Globus pallidus (tissue), 1 donor: ENCODE data around the gene TRIM8.

Source experiments
- DNase-seq: peaks from one replicate; pipeline ENCODE4 v3.0.0-alpha.2; 2015; ENCODE audit warnings: low spot score

TRIM8 gene, protein sequence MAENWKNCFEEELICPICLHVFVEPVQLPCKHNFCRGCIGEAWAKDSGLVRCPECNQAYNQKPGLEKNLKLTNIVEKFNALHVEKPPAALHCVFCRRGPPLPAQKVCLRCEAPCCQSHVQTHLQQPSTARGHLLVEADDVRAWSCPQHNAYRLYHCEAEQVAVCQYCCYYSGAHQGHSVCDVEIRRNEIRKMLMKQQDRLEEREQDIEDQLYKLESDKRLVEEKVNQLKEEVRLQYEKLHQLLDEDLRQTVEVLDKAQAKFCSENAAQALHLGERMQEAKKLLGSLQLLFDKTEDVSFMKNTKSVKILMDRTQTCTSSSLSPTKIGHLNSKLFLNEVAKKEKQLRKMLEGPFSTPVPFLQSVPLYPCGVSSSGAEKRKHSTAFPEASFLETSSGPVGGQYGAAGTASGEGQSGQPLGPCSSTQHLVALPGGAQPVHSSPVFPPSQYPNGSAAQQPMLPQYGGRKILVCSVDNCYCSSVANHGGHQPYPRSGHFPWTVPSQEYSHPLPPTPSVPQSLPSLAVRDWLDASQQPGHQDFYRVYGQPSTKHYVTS

DNA sequence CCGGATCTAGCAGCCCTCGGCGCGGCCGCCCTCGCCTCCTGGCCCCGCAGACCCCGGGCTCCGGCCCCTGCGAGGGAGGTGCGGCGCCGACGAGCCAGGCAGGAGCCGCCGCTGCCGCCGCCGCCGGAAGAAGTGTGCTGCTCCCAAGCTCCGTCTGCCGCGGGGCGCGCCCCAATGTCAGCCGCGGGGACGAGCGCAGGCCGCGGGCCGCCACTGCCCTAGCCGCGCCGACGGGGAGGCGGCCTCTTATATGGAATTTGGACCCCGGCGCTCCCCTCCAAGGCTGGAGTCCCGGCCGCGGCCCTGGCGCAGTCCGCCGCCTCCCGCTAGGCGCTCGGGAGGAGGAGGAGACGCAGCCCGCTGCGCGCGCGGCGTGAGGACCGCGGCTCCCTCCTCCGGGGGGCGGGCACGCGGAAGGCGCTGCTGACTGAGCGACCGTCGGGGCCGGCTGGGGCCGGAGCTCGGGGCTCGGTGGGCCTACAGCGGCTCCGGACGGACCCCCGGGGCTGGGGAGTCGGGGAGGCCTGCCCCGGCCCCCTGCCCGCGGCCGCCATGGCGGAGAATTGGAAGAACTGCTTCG lies at the start of gene TRIM8:
Gene TRIM8, plus strand, starts transcription at position 414 of the 580 bp plus-strand sequence. Its CDS starts 139 bp downstream, at position 553.
- no peak for DNase-seq

DNA sequence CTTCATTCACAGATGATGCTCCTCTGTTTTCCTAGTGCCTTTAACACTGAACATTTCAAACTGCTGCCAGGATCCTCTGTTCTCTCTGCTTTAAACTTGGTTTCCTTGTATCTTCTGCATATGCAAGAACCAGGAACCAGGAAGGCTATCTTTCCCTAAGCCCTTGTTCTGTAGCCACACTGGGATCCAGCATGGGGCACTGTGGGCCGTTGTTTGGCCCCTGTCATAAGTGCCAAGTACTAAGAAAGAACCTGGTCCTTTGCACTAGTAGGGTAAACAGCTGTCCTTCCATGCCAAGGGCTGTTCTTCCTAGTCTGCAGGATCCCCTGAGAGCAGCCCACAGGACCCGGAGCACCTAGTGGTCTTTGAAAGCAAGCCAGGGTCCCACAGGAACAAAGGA lies 49.0 kb upstream of the TRIM8 start:
- DNase-seq: no peak

DNA sequence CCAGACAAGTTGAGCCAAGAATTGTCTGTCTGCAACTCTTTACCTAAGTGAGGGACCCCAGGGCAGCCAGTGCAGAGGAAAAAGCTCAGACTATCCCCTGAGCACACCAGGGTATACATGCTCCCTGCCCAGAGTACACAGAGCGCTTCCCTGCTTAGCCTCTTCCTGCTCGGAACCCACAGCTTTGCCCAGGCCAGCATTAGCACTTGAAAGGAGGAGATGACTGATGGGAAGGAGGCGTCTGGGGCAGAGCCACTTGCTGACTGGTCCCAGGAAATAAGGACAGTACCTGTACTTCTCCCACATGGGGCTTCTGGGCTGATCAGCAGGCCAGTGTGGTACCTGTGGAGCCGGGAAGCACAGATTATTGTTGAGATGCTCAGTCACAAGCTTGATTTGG lies 48.4 kb upstream of the TRIM8 start:
- DNase-seq: no peak

DNA sequence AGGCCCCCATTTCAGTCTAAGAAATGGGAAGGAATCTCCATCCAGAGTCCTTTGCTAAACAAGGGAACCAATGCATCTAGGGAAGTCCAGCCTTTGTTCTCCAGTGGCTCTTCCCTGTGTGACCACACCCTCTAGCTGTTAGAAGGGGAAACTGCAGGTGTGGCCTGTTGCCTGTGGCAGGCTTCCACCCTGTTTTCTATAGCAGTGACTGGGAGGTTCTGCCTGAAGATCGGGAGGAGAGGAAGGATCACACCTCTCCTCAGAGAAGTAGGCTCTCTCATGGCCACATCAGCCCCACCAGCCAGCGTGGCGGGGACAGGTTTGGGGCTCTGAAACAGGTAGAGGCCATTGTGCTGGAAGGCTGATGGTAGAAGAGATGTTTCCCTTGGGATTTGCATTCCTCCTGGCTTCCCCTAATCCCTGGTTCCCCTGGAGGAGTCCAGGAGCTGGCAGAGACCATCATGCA lies 47.7 kb upstream of the TRIM8 start:
- no peak for DNase-seq

DNA sequence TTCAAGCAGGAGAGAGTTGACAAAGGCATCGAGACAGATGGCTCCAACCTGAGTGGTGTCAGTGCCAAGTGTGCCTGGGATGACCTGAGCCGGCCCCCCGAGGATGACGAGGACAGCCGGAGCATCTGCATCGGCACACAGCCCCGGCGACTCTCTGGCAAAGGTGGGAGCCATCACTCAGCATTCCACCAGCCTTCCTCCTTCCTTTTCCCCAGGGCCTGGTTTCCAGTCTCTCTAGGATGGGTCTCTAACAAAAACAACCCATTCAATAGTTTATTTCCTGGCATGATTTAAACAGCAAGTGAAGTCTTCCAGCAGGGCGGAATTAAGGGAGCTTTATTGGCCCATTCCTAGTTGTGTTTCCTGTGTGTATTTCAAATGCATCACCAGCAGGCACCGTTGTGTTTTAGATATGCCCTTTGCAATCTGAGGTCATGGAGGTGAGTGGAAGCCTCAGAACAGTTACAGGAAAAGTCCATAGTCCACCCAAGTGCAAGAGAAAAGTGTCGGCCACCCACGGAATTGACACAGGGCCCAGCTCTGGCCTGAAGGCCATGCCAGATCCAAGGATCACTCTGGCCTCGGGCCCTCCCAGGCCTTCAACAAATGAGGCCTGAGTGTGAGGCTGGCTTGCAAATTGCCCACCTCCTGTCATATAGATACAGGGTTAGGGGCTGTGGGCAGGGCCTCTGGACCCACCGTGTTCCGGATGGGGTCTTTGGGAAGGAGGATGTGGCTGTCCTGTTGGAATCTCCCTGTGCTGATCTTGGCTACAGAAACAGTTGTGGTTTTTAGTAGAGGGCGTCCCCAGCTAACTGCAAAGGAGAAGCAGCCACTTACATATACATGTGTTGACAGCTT lies 46.9 kb upstream of the TRIM8 start:
- no peak for DNase-seq

DNA sequence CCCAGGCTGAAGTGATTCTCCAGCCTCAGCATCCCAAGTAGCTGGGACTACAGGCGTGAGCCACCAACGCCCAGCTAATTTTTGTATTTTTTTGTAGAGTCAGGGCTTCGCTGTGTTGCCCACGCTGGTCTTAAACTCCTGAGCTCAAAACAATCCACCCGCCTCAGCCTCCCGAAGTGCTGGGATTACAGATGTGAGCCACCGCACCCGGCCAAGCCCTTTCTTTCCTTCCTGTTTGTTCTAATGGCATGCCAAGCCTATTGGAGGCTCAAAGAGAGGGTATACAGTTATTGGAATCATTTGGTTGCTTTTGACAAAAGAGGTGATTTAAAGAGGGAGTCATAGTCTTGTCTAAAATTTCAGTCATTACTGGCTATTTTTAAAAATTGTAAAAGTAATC lies 46.0 kb upstream of the TRIM8 start:
- no peak for DNase-seq

DNA sequence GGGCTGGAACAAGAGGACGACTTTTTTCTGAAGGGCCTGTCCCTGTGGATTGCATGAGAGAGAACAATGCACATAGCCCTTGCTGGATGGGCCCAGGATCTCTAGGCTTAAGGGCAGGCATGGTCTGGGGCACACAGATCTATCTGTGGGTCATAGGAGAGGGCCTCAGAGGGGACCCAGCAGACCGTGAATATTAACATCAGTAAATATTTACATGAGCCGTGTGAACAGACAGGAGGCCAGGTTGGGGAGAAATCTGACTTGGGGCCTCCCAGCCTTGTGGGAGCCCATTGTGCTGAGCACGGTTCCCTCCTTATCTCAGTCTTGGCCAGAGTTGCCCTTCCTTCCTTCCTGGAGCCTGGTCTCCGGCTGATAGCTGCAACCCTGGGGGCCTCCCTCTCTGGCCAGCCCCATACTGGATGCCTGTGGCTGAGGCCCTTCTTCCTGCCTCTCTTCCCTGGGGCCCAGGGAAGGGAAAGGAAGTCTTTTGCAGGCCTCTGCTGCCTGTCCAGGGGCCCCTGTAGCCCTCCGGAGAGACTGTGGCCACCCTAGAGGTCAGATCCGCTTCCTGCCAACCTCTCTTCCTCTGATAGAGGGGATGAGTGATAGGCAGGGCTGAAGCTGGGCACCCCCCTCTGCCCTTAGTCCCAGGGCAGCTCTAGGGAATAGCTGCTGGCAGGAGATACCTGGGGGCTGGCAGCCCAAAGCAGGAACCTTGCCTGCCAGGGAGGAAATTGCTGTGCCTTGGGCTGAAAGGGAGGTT lies 44.5 kb upstream of the TRIM8 start:
- no peak for DNase-seq

DNA sequence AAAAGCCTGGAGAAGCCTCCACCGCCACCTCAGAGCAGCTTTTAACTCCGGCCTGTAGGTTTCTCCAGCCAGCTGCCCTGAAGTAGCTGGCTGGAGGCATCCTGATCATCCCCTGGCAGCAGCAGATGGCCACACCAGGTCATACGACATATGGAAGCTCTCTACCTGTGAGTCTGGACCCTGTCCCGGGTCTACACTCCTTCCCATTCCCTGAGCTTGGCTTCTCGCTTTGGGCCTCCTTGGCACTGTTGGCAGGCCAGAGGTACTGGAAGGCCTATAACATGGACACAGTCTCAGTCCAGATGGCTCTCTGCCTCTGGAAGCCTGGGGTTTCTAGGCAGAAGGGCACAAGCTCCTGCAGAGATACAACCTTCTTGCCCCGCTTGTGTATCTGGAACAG lies 43.5 kb upstream of the TRIM8 start:
- no peak for DNase-seq

DNA sequence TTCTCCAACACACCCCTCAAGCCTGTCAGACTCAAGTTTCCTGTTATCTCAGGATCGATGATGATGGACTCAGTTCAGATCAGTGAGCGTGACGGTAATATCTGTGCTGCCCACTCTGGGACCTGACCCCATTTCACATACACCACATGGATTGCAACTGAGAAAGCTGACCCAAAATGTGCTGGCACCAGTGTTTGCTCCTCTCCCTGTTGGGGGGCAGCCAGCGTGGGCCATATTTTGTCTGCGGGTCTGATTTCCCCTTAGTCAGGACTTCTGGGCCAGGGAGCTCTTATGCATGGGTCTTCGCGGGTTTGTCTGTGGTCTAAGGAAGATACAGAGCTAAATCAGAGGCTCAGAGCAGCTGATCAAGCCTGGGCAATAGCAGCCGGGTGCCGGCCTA lies 42.6 kb upstream of the TRIM8 start:
- no peak for DNase-seq

DNA sequence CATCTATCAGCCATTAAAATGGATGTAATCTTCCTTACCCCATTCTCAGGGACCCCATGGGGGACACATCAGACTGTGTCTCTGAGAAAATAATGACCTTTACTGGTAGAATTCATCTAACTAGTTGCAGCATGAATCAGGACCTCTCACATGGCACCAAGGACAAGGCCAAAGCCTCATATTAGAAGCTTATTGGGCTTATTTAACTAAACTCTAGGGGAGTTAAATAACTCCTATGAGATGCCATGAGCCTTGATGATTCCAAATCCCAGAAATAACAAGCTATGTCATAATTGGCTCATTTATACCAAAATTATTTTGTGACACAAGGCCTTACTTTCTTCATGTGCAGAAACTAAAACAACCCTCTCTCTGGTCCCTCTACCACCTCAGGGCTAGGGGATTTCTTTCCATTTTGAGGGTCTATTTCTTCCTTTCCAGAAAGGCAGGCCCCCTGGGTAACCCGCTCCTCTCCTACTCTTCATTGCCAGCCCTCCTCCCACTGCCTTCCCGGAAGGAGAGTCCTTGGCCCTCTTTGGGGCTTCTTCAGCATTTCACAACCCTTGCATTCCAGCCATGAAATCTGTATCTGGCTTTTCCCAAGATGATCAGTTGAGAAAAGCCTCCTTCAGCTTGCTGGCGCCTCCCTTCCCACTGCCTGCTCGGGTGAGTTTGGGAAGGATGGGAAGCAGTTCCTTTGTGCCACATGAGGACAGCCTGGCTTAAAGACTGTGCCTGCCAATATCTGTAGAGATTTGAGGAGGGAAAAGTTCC lies 41.8 kb upstream of the TRIM8 start:
- no peak for DNase-seq

DNA sequence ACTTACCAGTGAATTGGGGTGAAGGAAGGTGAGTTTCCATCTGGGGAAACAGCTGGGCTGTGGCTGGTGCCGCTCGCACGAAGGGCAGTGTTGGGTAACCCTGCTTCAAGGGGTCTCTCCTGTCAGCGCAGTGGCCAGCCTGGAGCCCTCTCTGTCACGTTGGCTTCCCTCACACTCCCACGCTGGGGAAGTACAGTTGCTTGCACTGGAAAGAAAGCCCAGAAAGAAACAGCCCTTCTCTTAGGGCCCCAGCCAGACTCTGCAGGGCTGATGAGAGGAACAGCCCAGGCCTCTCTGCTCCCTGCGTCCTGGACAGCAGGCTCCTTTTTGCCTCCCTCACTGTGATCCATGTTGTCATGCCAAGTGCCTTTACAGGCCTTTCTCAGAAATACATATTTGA lies 40.3 kb upstream of the TRIM8 start:
- no peak for DNase-seq

DNA sequence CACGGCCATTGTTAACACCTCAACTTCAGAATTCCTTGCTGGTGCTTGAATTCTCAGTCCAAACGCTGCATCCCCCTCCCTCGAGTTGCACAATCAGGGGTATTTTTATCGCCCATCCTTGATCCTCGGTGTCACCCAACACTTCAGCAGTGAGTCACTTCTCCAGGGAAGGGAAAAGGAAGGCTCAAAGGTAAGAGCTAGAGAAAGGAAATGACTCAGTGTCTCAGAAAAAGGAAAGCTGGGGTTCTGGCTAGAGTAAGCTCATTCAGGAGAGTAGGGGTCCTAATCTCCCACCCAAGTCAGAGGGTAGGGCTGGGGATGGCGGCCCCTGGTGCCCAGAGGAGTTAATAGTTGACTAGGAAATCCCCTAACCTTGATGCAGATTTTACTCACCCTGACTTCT lies 39.8 kb upstream of the TRIM8 start:
- no peak for DNase-seq

DNA sequence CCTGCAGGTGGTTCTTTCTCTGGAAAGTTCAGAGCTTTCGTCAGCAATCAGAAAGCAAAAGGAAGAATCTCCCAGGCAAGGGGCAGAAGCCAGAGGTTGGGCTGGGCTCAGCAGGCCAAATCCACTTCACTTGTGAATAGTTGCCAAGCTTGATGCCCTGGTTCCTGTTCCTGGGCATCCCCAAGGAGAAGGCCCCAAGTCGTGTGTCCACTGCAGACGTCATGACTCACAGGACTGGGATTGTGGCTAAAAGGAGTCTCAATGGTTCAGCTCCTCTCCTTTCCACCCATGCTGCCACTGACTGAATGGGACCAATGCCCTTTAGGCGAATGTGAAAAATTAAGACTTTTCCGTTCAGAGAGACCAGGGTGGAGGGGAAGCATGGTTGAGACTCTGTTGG lies 38.6 kb upstream of the TRIM8 start:
- no peak for DNase-seq

DNA sequence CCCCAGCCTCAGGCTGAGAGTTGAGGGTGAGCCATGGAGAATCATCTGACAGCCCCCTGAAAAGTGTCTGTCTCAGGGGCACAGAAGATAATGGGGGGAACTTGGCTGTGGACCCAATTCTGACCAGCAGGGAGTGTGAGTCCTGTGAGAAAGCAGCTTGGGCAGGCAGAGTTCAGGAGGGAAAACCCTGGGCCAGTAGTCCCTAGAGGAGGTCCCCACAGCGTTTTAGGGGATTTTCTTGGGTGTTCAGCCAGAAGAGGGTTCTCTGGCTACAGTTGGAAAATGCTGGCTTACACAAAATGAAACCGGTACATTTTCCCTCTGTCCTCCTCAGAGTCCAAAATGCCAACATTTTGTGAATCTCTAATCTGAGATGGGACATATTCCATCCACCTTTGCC lies 35.8 kb upstream of the TRIM8 start:
- DNase-seq: no peak

DNA sequence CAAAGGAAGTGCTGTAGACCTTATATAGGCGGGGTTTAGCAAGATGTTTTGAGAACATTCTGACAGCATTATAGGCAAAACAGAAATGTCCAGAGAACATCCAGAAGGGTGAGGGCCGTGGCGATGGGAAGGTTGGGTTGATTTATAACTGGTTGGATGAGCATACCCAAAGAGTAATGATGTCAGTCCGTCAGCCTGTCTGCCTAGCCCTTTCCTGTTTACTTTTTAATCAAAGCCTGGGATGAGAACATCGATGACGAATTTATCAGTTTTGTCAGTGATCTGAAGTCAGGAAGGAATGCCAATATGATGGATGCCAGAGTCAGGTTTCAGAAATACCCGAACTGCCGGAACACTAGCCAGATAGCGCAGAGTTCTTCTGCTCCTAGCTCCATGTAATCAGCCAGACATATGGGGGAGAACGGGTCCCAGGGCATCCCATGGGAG lies 33.8 kb upstream of the TRIM8 start:
- no peak for DNase-seq

DNA sequence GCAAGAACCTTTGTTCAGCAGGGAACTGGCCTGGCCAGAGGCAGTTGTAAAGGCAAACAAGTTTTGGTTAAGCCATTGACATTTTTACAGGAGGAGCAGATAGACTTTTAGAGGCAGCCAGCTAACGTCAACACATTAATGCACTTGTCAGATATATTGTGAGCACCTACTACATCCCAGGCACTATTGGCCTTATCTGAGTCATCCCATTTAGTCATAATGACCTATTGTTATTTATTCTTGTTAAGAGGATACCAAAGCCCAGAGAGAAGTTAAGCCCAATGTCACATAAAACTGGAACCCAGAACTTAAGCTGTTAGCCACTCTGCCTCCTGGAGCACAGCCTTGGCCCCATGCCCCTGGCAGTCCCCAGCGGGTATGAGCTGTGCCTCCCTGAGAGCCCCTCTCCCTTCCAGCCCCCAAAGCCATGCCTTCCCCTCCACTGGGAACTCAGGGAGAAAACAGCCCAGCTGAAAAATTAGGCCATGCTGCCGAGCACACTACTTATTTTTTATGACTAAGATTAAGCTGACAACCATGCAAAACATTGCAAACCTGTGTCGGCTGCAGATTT lies 32.7 kb upstream of the TRIM8 start:
- DNase-seq: no peak

DNA sequence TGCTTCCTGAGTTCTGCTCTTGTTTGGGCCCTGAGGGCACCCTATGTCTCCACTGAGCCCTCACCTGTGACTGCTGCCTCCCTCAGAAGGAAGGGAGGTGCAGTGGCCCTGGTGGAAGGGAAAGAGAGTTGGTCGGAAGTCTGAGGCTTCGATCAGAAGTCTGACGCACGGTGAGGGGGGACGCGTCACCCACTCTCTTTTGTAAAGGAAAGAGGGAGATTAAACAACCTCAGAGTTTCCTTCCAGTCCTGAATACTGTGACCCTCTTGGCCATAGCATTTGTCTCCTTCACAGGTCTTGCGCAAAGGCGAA lies 31.4 kb upstream of the TRIM8 start:
- DNase-seq: no peak

DNA sequence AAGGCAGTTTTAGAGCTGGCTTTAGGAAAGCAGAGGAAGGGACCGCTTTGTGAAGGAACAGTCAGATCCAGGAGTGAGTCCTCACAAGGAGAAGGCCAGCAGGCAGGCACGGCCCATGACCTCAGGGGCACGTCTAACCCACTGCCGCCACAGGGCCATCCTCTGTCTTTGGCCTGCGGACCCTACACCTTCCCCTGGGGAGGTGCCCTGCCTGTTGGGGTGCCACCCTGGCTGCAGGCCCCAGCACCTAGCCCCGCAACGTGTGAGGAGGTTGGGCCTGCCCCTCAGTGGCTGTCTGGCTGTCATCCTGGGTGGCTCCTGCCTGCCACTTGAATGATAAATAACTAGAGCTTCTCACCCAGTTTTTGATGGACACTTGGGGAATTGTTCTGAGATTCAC lies 31.0 kb upstream of the TRIM8 start:
- no peak for DNase-seq

DNA sequence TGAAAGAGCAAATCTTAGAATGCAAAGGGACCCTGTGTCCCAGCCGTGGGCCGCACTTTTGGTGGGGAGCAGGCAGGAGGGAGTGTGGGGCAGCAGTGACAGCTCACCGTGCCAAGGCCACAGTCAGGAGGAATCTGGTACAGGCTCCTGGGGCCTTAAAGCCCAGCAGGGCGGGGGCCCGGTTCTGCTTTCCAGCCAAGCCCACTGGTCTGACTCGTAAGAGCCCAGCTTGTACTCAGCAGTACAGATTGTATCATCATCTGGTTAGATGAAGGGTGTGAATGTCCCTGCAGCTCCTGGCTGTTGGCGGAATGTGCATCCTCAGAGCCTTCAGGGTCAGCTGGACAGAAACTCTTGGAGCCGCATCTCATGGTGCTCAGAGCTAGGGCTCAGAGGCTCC lies 30.5 kb upstream of the TRIM8 start:
- no peak for DNase-seq

DNA sequence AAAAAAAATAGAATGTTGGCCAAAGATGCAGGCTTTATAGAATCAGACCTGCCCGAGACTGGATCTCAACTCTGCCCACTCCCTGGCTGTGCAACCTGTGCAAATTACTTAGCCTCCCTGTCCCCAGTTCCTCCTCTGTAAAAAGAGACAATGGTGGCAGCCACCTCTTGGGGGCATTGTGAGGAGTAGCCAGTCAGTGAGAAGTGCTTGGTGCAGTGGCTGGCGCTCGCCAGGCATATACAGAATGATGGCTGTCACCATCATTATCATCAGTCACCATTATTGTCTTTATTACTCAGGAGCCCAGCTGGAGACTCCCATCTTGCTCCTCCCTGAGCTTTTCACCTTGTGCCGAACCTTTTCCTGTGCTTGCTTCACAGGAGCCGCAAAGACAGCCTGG lies 29.4 kb upstream of the TRIM8 start:
- DNase-seq: no peak

DNA sequence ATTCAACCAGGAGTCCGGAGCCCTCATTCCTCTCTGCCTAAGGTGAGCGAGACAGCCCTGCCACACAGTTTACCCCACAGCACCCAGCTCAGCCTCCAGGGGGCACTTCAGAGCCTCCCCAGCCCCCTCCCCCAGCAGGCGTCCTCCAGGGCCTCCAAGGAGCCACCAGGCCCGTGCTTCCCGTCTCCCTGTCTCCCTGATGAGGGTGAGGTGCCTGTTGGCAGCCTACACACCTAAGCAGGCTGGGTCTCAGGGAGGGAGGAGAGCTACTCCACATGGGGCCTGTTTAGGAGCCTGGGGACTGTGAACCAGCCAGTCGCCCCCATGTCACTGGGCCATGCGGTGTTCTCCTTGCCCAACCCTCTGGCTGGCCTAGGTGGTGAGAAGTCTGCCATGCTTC lies 28.9 kb upstream of the TRIM8 start:
- DNase-seq: no peak
